Neural progenitor cell (in vitro differentiated cells): ENCODE measurements around the gene EPHA3. TPM values are rescaled to one million over a fixed set of nuclear protein-coding genes. Genes with fewer than 3 reads are reported as not detected.

ENCODE experiments used
- DNase-seq: peaks from one replicate; pipeline ENCODE4 v3.0.0-alpha.2; 2016; ENCODE audit warnings: low spot score
- H2AFZ ChIP-seq: fragments of 200-600 bp; sonication (generic); replicated peaks from 2 replicates; pipeline ENCODE4 v1.6.1; 2016; ENCODE audit warnings: antibody characterized with exemption
- H3F3A ChIP-seq: fragments of 200-600 bp; sonication (generic); 2 replicates; pipeline ENCODE4 v1.6.1; 2016; ENCODE audit warnings: antibody characterized with exemption, low read depth
- H3K27ac ChIP-seq: fragments of 200-600 bp; sonication (generic); 2 replicates; pipeline ENCODE4 v1.5.1; 2016; ENCODE audit warnings: mild to moderate bottlenecking
- H3K27me3 ChIP-seq: fragments of 200-600 bp; sonication (generic); 2 replicates; pipeline ENCODE4 v1.6.1; 2016; ENCODE audit warnings: mild to moderate bottlenecking, moderate library complexity
- H3K36me3 ChIP-seq: fragments of 200-600 bp; sonication (generic); 2 replicates; pipeline ENCODE4 v1.5.1; 2016
- H3K4me1 ChIP-seq: fragments of 200-600 bp; sonication (generic); 2 replicates; pipeline ENCODE4 v1.6.1; 2016; ENCODE audit warnings: mixed run types
- H3K4me2 ChIP-seq: fragments of 200-600 bp; sonication (generic); 2 replicates; pipeline ENCODE4 v1.6.1; 2016
- H3K4me3 ChIP-seq: fragments of 200-600 bp; sonication (generic); 2 replicates; pipeline ENCODE4 v1.5.1; 2016
- H3K79me2 ChIP-seq: fragments of 200-600 bp; sonication (generic); 2 replicates; pipeline ENCODE4 v1.6.1; 2016; ENCODE audit warnings: low read depth
- H3K9ac ChIP-seq: fragments of 200-600 bp; sonication (generic); 2 replicates; pipeline ENCODE4 v1.6.1; 2016
- H3K9me3 ChIP-seq: fragments of 200-600 bp; sonication (generic); 2 replicates; pipeline ENCODE4 v1.5.1; 2016; ENCODE audit warnings: low read depth
- H4K20me1 ChIP-seq: fragments of 200-600 bp; sonication (generic); 2 replicates; pipeline ENCODE4 v1.6.1; 2016; ENCODE audit warnings: low read depth
- H3K27ac Mint-ChIP-seq: 3 replicates; pipeline ENCODE4 v1.8.0; 2021; ENCODE audit warnings: mixed read lengths
- H3K27me3 Mint-ChIP-seq: 2 replicates; pipeline ENCODE4 v1.8.0; 2022; ENCODE audit warnings: low read depth, mild to moderate bottlenecking, inconsistent platforms, moderate library complexity, mixed read lengths; ENCODE audit not compliant: insufficient read depth
- H3K36me3 Mint-ChIP-seq: 3 replicates; pipeline ENCODE4 v1.8.0; 2021; ENCODE audit warnings: mixed read lengths
- H3K4me1 Mint-ChIP-seq: 3 replicates; pipeline ENCODE4 v1.8.0; 2021; ENCODE audit warnings: mixed read lengths
- H3K4me3 Mint-ChIP-seq: 3 replicates; pipeline ENCODE4 v1.8.0; 2021; ENCODE audit warnings: mild to moderate bottlenecking, moderate library complexity, mixed read lengths
- H3K9me3 Mint-ChIP-seq: 3 replicates; pipeline ENCODE4 v1.8.0; 2020; ENCODE audit warnings: mixed read lengths
- EZH2 ChIP-seq: fragments of 200-600 bp; sonication (generic); IDR thresholded peaks from 2 replicates; pipeline ENCODE4 v1.6.1; 2017; ENCODE audit warnings: antibody characterized with exemption, mild to moderate bottlenecking, moderate library complexity
- EZH2phosphoT487 ChIP-seq: fragments of 200-600 bp; sonication (generic); IDR thresholded peaks from 2 replicates; pipeline ENCODE4 v1.6.1; 2017; ENCODE audit warnings: antibody characterized with exemption
- total RNA-seq: library from RNA; depleted of rRNA; stranded (reverse); fragments of >200 nt; gene quantifications from 2 replicates; pipeline ENCODE4 v1.2.3, GENCODE V29; 2015; ENCODE audit warnings: low replicate concordance
- TF ChIP-seq, protein P1 (sequence below): fragments of 200-600 bp; sonication (generic); IDR thresholded peaks from 2 replicates; pipeline ENCODE4 v1.5.1; 2017; ENCODE audit warnings: antibody characterized with exemption, mild to moderate bottlenecking

EPHA3 gene
- total RNA-seq, 1 donor from 2014 or later: 0.36 TPM

DNA sequence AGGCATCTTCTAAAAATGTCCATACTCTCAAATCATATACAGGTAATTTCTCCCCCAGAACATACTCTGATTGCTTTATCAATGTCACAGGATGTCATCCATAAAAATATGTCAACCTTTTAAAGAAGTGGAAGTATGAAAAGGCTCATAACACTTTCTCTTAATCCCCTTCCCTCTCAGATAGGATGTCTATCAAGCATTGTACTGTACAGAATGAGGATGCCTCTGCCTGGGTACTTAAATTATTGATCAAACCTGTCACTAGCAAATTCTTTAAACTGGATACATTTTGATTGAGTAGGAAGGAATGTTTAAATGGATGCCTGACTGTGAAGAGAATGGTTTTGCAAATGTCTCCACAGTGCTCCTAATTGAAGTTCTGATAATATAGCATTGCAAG, 168.7 kb downstream of the EPHA3 start:
- Mint-ChIP-seq H3K4me3 (no peak overlapping the region), H3K27me3 (no peaks in the 10 kb centered on the region), H3K4me1 (peaks cover 31% of the 10 kb centered on the region), H3K36me3 (no peaks in the 10 kb centered on the region), H3K27ac (no peak overlapping the region), H3K9me3 (no peaks in the 10 kb centered on the region)
- Histone ChIP-seq H3F3A (peaks cover 4% of the 10 kb centered on the region), H3K79me2 (no peaks in the 10 kb centered on the region), H3K36me3 (no peaks in the 10 kb centered on the region), H3K4me2 (no peak overlapping the region), H3K9ac (no peak overlapping the region), H4K20me1 (no peaks in the 10 kb centered on the region), H2AFZ (no peak overlapping the region), H3K4me1 (peaks cover 5% of the 10 kb centered on the region), H3K4me3 (no peak overlapping the region), H3K27me3 (no peaks in the 10 kb centered on the region), H3K9me3 (no peaks in the 10 kb centered on the region), H3K27ac (no peak overlapping the region)
- no peak for DNase-seq
- TF ChIP-seq EZH2 (no peak), EZH2phosphoT487 (no peak)
- TF ChIP-seq, protein P1, sequence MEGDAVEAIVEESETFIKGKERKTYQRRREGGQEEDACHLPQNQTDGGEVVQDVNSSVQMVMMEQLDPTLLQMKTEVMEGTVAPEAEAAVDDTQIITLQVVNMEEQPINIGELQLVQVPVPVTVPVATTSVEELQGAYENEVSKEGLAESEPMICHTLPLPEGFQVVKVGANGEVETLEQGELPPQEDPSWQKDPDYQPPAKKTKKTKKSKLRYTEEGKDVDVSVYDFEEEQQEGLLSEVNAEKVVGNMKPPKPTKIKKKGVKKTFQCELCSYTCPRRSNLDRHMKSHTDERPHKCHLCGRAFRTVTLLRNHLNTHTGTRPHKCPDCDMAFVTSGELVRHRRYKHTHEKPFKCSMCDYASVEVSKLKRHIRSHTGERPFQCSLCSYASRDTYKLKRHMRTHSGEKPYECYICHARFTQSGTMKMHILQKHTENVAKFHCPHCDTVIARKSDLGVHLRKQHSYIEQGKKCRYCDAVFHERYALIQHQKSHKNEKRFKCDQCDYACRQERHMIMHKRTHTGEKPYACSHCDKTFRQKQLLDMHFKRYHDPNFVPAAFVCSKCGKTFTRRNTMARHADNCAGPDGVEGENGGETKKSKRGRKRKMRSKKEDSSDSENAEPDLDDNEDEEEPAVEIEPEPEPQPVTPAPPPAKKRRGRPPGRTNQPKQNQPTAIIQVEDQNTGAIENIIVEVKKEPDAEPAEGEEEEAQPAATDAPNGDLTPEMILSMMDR: no peak

DNA sequence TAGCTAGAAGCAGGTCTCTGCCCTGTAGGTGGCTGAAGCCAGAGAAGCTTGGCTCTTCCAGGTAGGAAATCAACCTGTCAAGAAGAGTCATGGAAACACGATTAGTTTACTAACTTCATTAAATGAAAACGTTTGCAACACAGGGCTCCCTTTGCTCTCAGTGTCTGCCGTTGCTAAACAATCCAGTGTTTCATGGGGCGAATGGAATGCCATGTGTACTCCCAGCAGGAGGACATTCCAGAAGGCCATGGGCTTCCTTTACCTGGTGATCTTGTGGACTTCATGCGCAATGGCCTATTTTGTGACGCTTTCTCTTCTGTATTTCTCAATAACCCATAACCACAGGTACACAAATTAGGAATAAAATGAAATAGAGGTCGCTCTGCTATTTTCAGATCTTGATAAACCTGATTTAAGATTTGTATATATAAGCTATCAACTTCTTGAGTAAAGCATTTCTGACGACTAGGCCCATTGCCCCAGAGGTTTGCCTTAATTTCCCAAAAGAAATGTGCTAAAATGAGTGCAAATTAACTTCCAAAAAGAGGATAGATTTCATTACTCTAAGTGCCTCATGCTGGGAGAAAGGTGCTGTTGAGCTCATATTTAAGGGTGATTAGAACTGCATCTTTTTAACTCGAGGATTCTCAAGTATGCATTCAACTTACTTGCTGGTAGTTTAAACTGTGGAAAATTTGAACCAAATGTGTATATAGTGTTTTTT, 171.0 kb downstream of the EPHA3 start:
- H3K27ac Mint-ChIP-seq: peak overlapping the region; percentile 71
- no peaks in the 10 kb centered on the region for H3K36me3 Mint-ChIP-seq
- no peaks in the 10 kb centered on the region for H3K27me3 ChIP-seq
- no peak overlapping the region for H3K27ac ChIP-seq
- H3K4me3 Mint-ChIP-seq: no peak overlapping the region
- no peak overlapping the region for H3K4me2 ChIP-seq
- H3K4me3 ChIP-seq: no peak overlapping the region
- no peak overlapping the region for H3K9ac ChIP-seq
- H3F3A ChIP-seq: peaks cover 4% of the 10 kb centered on the region
- H3K79me2 ChIP-seq: no peaks in the 10 kb centered on the region
- no peak overlapping the region for H2AFZ ChIP-seq
- peaks cover 31% of the 10 kb centered on the region for H3K4me1 Mint-ChIP-seq
- no peaks in the 10 kb centered on the region for H3K9me3 Mint-ChIP-seq
- H4K20me1 ChIP-seq: no peaks in the 10 kb centered on the region
- no peaks in the 10 kb centered on the region for H3K36me3 ChIP-seq
- no peaks in the 10 kb centered on the region for H3K27me3 Mint-ChIP-seq
- H3K4me1 ChIP-seq: peaks cover 5% of the 10 kb centered on the region
- no peak for TF ChIP-seq EZH2
- TF ChIP-seq, protein P1: no peak
- no peak for TF ChIP-seq EZH2phosphoT487
- peak; percentile 58 for DNase-seq
- no peaks in the 10 kb centered on the region for H3K9me3 ChIP-seq

DNA sequence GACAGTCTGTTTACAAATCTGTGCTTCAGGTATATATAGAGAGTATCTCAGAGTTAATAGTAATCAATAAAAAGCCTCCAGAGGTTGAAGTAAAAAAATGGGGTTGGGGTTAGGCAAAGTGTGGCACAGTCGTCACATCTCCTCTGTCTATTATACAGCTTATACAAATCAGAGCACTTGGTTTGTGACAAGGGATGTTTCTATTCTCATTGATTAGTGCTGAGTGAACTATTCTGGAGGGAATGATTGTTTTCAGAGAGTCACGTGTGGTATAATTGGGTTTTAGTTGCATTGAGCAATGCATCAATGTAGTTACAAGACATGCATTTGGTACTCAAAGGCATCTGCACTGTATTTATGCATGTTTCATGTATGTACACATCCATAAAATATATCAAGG, 172.9 kb downstream of the EPHA3 start:
- Mint-ChIP-seq H3K27ac (no peak overlapping the region), H3K36me3 (peaks cover 2% of the 10 kb centered on the region), H3K4me1 (peaks cover 26% of the 10 kb centered on the region), H3K9me3 (no peaks in the 10 kb centered on the region), H3K27me3 (no peaks in the 10 kb centered on the region), H3K4me3 (no peak overlapping the region)
- Histone ChIP-seq H3K9ac (no peak overlapping the region), H3K9me3 (no peaks in the 10 kb centered on the region), H3K79me2 (no peaks in the 10 kb centered on the region), H3K4me2 (no peak overlapping the region), H2AFZ (no peak overlapping the region), H3K4me3 (no peak overlapping the region), H3F3A (peaks cover 4% of the 10 kb centered on the region), H3K27ac (no peak overlapping the region), H3K27me3 (no peaks in the 10 kb centered on the region), H3K36me3 (no peaks in the 10 kb centered on the region), H4K20me1 (no peaks in the 10 kb centered on the region), H3K4me1 (peaks cover 5% of the 10 kb centered on the region)
- TF ChIP-seq EZH2: no peak
- TF ChIP-seq, protein P1: no peak
- no peak for TF ChIP-seq EZH2phosphoT487
- DNase-seq: no peak
